DOHH2 (cell line): ENCODE results near the gene C2CD4A.

Source experiments
- H3F3A ChIP-seq: fragments of 200-600 bp; sonication (generic), shearing (Covaris generic); 2 replicates; pipeline ENCODE4 v1.6.0; 2016; ENCODE audit warnings: antibody characterized with exemption, mild to moderate bottlenecking; ENCODE audit not compliant: control insufficient read depth, insufficient read depth
- H3K27ac ChIP-seq: fragments of 200-600 bp; sonication (generic); 2 replicates; pipeline ENCODE4 v1.5.1; 2014; ENCODE audit warnings: low read depth, mild to moderate bottlenecking, low read length, moderate library complexity
- H3K27me3 ChIP-seq: fragments of 200-600 bp; sonication (generic); 2 replicates; pipeline ENCODE4 v1.6.1; 2014; ENCODE audit warnings: mild to moderate bottlenecking, low read length, mixed read lengths; ENCODE audit not compliant: control insufficient read depth
- H3K36me3 ChIP-seq: fragments of 200-600 bp; sonication (generic); 2 replicates; pipeline ENCODE4 v1.6.1; 2014; ENCODE audit warnings: mild to moderate bottlenecking, low read length, moderate library complexity, mixed read lengths; ENCODE audit not compliant: control insufficient read depth
- H3K4me1 ChIP-seq: fragments of 200-600 bp; sonication (generic); 2 replicates; pipeline ENCODE4 v1.6.1; 2014; ENCODE audit warnings: mild to moderate bottlenecking, low read length, mixed read lengths; ENCODE audit not compliant: control insufficient read depth
- H3K4me2 ChIP-seq: fragments of 200-600 bp; sonication (generic); 2 replicates; pipeline ENCODE4 v1.6.0; 2014; ENCODE audit warnings: mild to moderate bottlenecking, low read length, moderate library complexity
- H3K4me3 ChIP-seq: fragments of 200-600 bp; sonication (generic); 2 replicates; pipeline ENCODE4 v1.5.1; 2014; ENCODE audit warnings: mild to moderate bottlenecking, low read length, mixed read lengths
- H3K79me2 ChIP-seq: fragments of 200-600 bp; sonication (generic); 2 replicates; pipeline ENCODE4 v1.6.1; 2014; ENCODE audit warnings: mild to moderate bottlenecking, low read length, mixed read lengths; ENCODE audit not compliant: control insufficient read depth
- H3K9me2 ChIP-seq: fragments of 200-600 bp; sonication (generic); replicated peaks from 2 replicates; pipeline ENCODE4 v1.6.1; 2014; ENCODE audit warnings: mild to moderate bottlenecking, low read length, mixed read lengths; ENCODE audit not compliant: control insufficient read depth
- H3K9me3 ChIP-seq: fragments of 200-600 bp; sonication (generic); 2 replicates; pipeline ENCODE4 v1.6.1; 2014; ENCODE audit warnings: antibody characterized with exemption, low read length, mixed read lengths; ENCODE audit not compliant: control insufficient read depth, insufficient read depth
- H4K20me1 ChIP-seq: fragments of 200-600 bp; sonication (generic); 2 replicates; pipeline ENCODE4 v1.6.0; 2014; ENCODE audit warnings: low read depth, mild to moderate bottlenecking, antibody characterized with exemption, low read length, moderate library complexity; ENCODE audit not compliant: control insufficient read depth, insufficient read depth
- CTCF ChIP-seq: fragments of 200-600 bp; sonication (generic); IDR thresholded peaks from one replicate; pipeline ENCODE4 v1.5.1; 2014; ENCODE audit warnings: antibody characterized with exemption, mild to moderate bottlenecking, low read depth, low read length; ENCODE audit not compliant: poor library complexity, severe bottlenecking
- EZH2phosphoT487 ChIP-seq: fragments of 200-600 bp; sonication (generic); IDR thresholded peaks from 2 replicates; pipeline ENCODE4 v1.6.1; 2017; ENCODE audit warnings: borderline replicate concordance, mild to moderate bottlenecking, antibody characterized with exemption, low read length, moderate library complexity, mixed read lengths

C2CD4A gene

GRCh38 chr15:62059108-62059815 is 7.5 kb upstream of the C2CD4A start:
- no peak for TF ChIP-seq EZH2phosphoT487
- TF ChIP-seq CTCF: no peak
- Histone ChIP-seq H4K20me1 (peaks cover 4% of the 10 kb centered on the region; the same call in 1 of the 2 replicates), H3K4me1 (peaks cover 19% of the 10 kb centered on the region), H3K9me2 (no peaks in the 10 kb centered on the region), H3K27ac (peak overlapping the region; percentile 71), H3K79me2 (peaks cover 50% of the 10 kb centered on the region), H3K27me3 (0 out of 2 replicates have a peak, but pooled peaks cover 2% of the 10 kb centered on the region), H3K4me3 (peak overlapping the region; percentile 94), H3K9me3 (no peaks in the 10 kb centered on the region), H3K36me3 (peaks cover 8% of the 10 kb centered on the region; the same call in 1 of the 2 replicates), H3F3A (no peaks in the 10 kb centered on the region; the same call in 1 of the 2 replicates), H3K4me2 (peak overlapping the region; percentile 83)

GRCh38 chr15:62059816-62060112 is 7.0 kb upstream of the C2CD4A start:
- H3K36me3 ChIP-seq: peaks cover 8% of the 10 kb centered on the region; the same call in 1 of the 2 replicates
- peak overlapping the region; percentile 71 for H3K27ac ChIP-seq
- H3K4me1 ChIP-seq: peaks cover 19% of the 10 kb centered on the region
- peaks cover 4% of the 10 kb centered on the region; the same call in 1 of the 2 replicates for H4K20me1 ChIP-seq
- peaks cover 45% of the 10 kb centered on the region for H3K79me2 ChIP-seq
- 0 out of 2 replicates have a peak, but pooled peaks cover 2% of the 10 kb centered on the region for H3K27me3 ChIP-seq
- TF ChIP-seq CTCF: no peak
- no peak for TF ChIP-seq EZH2phosphoT487
- peak overlapping the region; percentile 94 for H3K4me3 ChIP-seq
- H3K9me3 ChIP-seq: no peaks in the 10 kb centered on the region
- no peaks in the 10 kb centered on the region for H3K9me2 ChIP-seq
- H3K4me2 ChIP-seq: peak overlapping the region; percentile 83
- H3F3A ChIP-seq: no peaks in the 10 kb centered on the region; the same call in 1 of the 2 replicates

GRCh38 chr15:62060113-62060895 is 6.5 kb upstream of the C2CD4A start, which contains the start of gene VPS13C:
Gene VPS13C (minus strand): TSS chr15:62060447. CDS start chr15:62060374, 73 bp downstream.
- peaks cover 19% of the 10 kb centered on the region for H3K4me1 ChIP-seq
- H3K27ac ChIP-seq: peak within 1 kb of the TSS; percentile 71
- H3K9me2 ChIP-seq: no peaks in the 10 kb centered on the region
- H4K20me1 ChIP-seq: peaks cover 4% of the 10 kb centered on the region; the same call in 1 of the 2 replicates
- 0 out of 2 replicates have a peak, but pooled peaks cover 2% of the 10 kb centered on the region for H3K27me3 ChIP-seq
- H3K4me2 ChIP-seq: peak within 1 kb of the TSS; percentile 83
- H3K79me2 ChIP-seq: peaks cover 41% of the 10 kb centered on the region
- TF ChIP-seq EZH2phosphoT487 (no peak), CTCF (peak; percentile 74)
- peak within 1 kb of the TSS; percentile 94 for H3K4me3 ChIP-seq
- no peaks in the 10 kb centered on the region for H3K9me3 ChIP-seq
- peaks cover 8% of the 10 kb centered on the region; the same call in 1 of the 2 replicates for H3K36me3 ChIP-seq
- no peaks in the 10 kb centered on the region; the same call in 1 of the 2 replicates for H3F3A ChIP-seq
